HG03108 (cell line): ENCODE data around the gene SLC24A3.

ENCODE experiments used
- ATAC-seq: cut with Tn5 transposase; IDR thresholded peaks from one replicate; pipeline ENCODE4 v1.9.1; 2021; ENCODE audit warnings: moderate library complexity; ENCODE audit not compliant: unreplicated experiment

Gene SLC24A3

GRCh38 chr20:19336631-19337030, 124.2 kb downstream of the SLC24A3 start:
- no peak for ATAC-seq

DNA sequence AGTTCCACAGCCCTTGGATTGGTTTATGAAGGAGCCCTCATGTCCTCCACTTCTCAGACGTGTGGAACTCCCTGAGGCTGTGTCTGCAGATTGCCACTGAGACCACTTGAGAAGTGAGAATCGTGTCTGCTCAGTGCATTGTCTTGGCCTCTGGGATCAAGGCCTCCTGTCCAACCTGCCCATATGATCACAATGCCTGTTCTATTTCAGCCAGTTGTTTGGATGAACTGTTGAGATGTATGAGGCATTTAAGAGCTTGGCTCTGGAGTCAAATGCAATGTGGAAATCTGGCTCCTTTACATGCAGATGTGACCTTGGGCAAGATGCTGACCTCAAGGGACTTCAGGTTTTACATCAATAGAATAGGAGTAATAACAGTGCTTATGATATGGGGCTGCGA, 125.9 kb downstream of the SLC24A3 start:
- ATAC-seq, result no peak

GRCh38 chr20:19338960-19339359, 126.5 kb downstream of the SLC24A3 start:
- no peak for ATAC-seq

DNA sequence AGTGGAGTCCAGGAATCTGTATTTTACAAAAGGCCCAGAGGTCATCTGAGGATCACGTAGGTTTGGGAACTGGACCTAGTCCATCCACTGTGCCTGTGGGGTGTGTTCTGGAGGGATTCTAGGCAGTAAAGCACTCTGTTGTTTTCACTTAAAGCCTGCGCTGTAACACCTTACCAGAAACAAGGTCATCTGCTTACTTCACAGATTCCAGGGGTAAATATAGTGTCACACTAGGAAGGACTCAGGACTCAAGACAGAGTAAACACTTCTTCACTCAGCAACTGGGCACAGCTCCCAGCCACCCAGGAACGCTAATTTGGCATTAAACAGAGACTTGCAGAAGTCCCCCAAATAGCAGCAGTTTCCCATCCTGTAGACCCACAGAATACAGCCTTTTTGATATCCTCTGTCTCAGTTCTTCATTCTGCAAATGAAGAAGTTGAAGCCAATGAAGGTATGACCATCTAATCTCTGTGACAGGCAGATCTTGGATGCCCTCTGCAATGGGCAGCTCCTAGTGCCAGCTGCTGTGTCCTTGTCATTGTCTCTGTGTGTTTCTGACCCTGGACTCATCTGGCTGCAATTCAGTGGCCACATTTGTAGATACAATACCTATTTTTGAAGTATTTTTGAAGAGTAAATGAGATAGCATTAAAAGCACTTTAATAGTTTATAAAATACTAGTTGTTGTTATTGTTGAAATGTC, 129.1 kb downstream of the SLC24A3 start:
- ATAC-seq, result no peak

GRCh38 chr20:19344341-19344740, 131.9 kb downstream of the SLC24A3 start:
- ATAC-seq, result no peak

DNA sequence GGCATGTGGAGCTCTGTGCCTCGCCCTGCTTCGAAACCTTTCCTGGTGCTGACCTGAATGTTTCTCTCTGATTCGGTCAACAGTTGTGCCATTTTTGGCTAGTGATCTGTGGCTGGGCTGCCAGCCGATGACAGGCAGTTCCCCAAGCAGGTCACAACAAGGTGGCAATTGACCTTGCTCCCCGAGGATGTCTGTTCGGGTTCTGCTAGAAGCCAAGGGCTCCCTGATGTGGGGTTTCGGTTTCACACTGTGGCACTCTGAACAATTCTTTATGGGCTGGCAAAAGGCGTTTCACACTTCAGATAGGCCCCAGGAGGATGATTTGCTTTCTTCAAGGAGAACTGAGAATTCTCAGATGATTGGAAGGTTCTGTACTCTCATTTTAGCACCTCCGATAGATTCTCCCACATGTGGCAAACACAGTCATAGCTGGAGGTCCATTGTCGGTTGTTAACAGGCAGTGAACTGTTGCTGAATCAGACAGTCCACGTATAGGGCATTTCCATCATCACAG, 135.6 kb downstream of the SLC24A3 start:
- peak; percentile 58 for ATAC-seq

- no peak for ATAC-seq
Observed at GRCh38 chr20:19348582-19348981, 136.1 kb downstream of the SLC24A3 start.

GRCh38 chr20:19349879-19350278, 137.4 kb downstream of the SLC24A3 start:
- no peak for ATAC-seq

DNA sequence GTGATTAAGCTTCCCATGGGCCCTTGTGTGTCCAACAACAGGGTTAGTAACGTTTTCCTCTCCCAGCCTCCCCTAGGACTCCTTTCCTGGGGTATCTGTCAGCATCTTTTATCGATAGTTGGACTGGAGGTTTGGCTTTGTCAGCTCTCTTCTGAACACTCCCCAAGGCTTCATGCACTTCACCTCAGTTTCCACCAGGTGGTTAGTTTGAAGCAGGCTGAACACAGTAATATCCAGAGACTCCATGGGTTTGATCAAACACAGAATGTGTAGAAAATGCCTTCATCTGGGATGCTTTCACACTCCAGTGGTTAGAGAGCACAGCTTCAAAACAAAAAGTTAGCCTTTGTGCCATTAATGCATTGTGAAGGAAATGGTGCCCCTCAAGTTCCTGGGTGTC, 139.1 kb downstream of the SLC24A3 start:
- no peak for ATAC-seq

GRCh38 chr20:19354950-19355349, 142.5 kb downstream of the SLC24A3 start:
- no peak for ATAC-seq

DNA sequence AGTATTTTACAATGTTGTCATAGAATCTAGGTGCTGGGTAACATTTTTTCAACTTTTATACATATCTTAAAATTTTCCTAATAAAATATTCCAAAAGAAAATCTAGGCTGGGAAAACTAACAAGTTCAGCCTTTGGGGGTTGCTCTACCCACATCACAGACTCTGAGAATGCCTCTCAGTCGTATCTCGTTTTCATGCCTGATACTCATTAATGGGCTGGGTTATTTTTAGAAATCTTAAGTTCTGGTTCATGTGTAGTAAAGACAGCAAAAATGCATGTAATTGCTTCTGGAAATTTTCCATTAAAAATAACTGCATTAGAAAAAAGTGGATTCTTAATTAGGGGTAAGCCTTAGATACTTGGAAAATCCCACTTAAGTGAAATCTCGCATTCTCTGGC, 149.3 kb downstream of the SLC24A3 start:
- no peak for ATAC-seq

DNA sequence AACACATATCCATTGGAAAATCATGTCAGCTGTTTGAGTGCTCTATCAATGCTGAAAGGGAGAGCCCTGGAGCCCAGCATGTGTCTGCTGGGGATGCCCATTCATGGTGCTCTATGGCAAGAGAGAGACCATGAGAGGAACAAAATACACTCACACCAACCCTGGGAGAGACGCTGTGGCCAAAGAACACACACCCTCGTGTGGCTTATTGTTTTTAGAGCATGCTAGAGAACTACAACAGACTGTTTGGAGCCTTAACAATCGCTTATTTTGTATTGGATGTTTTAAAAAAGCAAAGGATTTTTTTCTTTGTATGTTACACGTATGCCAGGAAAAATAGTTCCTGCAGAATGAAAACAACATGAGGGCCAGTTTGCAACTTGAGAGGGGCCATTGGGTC, 151.0 kb downstream of the SLC24A3 start:
- ATAC-seq, result no peak

GRCh38 chr20:19367591-19367990, 155.1 kb downstream of the SLC24A3 start:
- no peak for ATAC-seq

DNA sequence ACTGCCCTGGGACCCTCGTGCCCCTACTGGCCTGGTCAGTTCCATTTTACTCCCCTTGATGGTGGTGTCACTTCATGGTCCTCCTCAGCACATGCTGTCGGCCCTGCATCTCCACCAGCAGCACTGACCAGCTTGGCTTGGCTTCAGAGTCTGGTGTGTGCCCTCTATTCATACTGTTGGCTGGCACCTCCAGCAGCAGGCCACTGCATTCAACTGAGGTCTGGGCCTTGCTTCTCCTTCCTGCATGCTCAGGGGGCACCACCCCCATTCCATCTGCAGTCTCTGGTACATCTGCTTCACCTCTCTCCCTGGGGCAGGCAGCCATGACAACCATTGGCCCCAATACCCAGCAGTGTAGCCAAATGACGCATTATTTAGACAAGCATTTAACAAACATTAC, 155.9 kb downstream of the SLC24A3 start:
- no peak for ATAC-seq

DNA sequence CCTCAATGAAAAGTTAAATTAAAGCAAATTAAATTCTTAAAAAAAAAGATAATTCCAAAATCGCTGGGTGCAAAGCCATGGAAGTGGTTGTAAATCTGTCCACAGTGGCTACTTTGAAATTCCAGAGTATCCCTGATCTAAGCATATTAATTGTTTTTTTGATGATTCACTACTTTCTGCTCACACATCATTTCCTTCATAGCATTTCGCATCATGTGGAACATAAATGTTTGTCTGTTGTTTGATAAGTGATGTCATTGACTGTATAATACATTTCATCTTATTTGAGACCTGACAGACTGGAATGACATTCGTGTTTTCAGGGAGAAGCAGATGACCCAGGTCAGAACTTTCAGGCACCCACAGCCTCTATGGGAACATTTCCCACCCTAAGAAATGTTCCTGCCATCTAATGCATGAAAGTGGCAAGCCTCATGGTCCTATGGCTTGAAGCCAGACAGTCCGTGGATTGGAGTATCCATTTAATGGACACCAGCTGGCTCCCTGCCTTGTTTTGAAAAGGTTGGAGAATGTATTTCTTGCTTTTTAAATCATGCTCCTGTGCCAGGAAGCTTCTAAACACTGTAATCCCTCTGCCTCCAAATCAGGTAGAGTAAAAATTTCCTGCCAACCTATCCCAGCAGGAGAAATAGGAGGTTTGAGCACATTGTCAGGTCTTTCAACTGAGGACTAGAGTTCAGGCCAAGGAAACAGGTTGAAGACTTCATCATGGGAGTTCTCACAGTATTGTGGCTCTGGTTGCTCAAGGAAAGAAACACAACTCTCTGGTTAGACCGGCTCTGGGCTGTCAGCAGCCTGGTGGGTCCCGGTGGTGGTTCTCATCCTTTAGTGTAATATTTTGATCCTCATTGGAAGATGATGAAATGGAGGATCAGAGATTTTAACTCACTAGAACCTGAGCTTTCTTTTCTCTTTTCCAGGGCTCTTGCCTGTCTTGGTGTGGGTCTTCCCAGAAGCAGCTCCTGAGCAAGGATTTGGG, 157.9 kb downstream of the SLC24A3 start:
- no peak for ATAC-seq

DNA sequence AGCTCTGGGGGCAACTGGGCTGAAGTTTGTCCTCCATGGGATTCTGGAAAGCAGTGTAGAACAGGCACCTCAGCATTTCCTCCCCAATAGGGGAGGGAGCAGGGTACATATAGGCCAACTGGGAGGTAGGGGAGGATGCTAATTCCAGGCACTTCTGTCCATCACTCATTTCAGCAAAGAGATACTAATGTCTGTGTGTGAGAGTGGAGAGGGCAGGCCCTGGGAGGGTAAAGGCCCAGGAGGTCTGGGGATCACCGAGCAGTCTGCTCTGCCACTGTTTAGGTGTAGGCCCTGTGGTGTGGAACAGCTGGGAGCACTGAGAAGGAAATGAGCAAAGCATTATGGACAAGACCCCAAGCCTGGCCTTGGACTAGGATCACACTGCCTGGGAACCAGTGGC, 158.7 kb downstream of the SLC24A3 start:
- no peak for ATAC-seq

DNA sequence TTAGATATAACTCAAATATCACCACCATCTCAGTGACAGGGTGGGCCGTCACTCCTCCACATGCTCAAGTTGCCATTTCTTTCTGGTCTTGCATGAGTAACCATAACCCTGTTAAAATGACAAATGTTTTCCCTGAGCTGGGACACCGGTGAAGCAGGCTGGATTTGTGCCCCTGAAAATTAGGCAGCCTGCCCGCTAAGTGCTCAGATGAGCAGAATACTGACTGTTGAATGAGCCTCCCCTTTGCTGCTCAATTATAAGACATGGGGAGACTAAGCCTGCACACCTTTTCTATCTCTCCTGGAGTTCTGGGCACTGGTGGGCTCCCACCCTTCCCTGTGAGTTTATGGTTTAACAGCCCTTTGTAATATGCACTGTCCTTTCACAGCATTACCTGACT, 161.8 kb downstream of the SLC24A3 start:
- ATAC-seq, result no peak

GRCh38 chr20:19375395-19375794, 163.0 kb downstream of the SLC24A3 start:
- no peak for ATAC-seq

DNA sequence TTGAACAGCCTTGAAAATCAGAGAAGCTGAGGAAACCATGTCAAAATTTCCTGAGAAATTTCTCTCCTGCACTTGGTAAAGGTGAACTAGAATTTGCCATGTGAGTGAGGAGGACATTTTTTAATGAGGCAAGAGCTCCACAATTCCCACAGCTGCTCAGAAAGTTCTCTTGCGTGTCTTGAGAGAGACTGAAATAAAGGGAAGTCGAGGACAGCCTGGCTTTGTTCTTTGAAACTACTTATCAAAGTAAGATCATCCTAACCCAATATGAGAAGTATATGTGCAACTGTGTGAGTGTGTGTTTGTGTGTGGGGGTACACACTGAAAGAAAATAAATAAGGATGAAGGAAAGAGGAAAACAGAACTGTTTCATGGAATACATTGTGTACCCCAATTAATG, 163.4 kb downstream of the SLC24A3 start:
- no peak for ATAC-seq

DNA sequence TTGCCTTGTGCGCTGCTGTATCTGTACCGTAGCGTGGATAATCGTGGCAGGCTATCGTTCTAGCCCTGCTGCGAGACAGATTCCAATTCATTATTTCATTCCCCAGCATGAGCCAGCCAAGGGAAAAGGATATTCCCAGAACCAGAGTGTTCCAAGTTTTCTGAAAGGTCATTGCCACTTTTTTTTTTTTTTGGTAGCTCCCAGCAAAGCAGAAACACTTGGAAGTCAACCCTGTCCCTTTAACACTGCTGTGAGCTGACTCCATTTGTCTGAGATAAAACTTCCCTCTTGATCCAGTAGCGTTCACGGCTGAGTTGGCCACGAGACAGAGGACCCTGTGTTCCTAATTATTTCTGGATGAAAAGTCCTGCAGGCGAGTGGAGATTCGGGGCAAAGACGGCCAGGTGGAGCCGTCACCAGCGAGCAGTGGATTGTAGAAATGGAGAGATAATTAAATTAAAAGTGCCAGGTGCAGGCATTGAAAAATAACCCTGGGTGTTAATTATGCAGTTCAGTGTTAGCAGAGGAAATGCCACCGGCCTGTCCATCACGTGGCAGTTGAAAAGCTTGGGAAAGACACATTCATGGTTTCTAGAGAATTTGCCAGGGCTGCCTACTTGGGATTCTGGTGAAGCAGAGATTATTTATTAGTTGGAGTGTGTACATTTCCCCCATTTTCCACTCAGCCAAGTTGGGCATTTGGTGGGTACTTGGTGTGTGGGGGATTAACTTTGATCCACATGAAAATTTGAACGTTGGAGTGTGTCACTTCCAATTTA, 164.2 kb downstream of the SLC24A3 start:
- no peak for ATAC-seq

DNA sequence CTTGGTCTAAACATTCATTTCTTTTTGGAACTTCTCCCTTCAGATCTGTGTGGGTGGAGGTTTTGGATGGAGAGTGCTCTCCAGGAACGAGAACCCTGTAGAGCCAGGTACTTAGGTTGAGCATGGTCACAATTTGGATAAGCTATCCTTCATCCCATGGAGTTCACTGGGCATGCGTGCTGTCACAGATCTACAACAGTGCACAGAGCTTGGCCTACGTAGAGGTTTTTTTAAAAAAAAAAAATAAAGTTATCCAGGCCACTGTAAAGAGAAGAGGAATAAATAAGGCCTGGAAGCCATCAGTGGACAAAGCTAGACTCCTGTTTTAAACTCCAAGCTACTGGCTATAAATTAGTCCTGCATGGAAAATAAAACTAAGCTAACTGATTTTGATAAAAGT, 165.6 kb downstream of the SLC24A3 start:
- ATAC-seq, result no peak
